ENCODE measurements around the gene HIKESHI. TPM values are rescaled to one million over a fixed set of nuclear protein-coding genes. Genes with fewer than 3 reads are reported as not detected.

The HIKESHI gene
- polyA plus RNA-seq, 1 of the 3 experiments (the other 2 are of a cell fraction) = 62.3 TPM

DNA sequence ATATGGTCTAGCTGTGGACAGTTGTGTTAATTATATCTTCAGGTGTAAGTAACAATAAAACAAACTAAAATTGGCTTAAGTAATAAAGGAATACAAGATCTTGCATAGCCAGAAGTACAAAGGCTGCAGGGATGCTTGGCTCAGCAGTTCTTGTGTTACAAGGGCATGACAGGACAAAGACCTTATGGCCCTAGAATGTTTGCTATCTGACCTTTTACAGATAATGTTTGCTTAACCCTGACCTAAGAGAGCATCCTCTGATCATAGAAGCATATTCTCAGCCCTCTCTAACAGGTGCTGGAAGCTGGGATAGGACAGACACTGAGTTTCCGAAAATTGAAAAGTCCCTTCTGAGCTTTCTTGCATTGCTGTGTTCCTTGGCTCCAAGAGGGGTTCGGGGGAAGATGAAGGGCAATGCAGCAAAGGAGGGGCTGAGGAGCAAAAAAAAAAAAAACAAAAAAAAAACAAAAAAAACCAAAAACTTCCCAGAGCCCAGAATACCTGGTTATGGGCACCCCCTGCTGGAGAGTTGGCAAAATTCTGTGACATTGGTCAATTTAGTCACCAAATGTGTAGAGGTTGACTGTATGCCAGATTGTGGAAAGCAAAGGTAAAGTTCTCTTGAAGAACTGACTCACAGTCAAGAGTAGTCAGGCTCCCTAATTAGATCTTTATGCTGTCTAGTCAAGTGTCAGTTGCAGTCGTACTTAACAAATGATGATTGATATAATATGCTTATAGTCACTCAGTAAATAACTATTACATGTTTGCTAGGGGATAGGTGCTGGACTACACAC, 10.4 kb upstream of the HIKESHI start:
- H3K79me2 ChIP-seq (ENCODE audit: insufficient read depth) = no peaks in the 10 kb centered on the region
- no peak for TF ChIP-seq ZBTB33 (IDR thresholded peaks at IDR 0.05; ENCODE audit: borderline replicate concordance, low read depth)
- TF ChIP-seq, protein P1, sequence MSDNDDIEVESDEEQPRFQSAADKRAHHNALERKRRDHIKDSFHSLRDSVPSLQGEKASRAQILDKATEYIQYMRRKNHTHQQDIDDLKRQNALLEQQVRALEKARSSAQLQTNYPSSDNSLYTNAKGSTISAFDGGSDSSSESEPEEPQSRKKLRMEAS (IDR thresholded peaks at IDR 0.05; ENCODE audit: low read depth) = no peak
- peak; percentile 84 for TF ChIP-seq RAD21 (IDR thresholded peaks at IDR 0.05; ENCODE audit: low read length)
- no peak for TF ChIP-seq IRF3 (IDR thresholded peaks at IDR 0.05; ENCODE audit: low read depth, low read length)
- peak; percentile 72 for TF ChIP-seq SMC3 (IDR thresholded peaks at IDR 0.05; ENCODE audit: low read depth, low read length)
- TF ChIP-seq, protein P2, sequence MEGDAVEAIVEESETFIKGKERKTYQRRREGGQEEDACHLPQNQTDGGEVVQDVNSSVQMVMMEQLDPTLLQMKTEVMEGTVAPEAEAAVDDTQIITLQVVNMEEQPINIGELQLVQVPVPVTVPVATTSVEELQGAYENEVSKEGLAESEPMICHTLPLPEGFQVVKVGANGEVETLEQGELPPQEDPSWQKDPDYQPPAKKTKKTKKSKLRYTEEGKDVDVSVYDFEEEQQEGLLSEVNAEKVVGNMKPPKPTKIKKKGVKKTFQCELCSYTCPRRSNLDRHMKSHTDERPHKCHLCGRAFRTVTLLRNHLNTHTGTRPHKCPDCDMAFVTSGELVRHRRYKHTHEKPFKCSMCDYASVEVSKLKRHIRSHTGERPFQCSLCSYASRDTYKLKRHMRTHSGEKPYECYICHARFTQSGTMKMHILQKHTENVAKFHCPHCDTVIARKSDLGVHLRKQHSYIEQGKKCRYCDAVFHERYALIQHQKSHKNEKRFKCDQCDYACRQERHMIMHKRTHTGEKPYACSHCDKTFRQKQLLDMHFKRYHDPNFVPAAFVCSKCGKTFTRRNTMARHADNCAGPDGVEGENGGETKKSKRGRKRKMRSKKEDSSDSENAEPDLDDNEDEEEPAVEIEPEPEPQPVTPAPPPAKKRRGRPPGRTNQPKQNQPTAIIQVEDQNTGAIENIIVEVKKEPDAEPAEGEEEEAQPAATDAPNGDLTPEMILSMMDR (IDR thresholded peaks at IDR 0.05) = peak; percentile 85
- WGBS (ENCODE audit: low lambda C conversion rate) = 34% methylated on average over 3 of the region's 3 CpGs
- no peaks in the 10 kb centered on the region for H3K9me3 ChIP-seq
- H3K27me3 ChIP-seq (ENCODE audit: insufficient read depth) = no peaks in the 10 kb centered on the region
- no peak overlapping the region for H3K9ac ChIP-seq
- no peaks in the 10 kb centered on the region for H3F3A ChIP-seq (replicated peaks; ENCODE audit: insufficient read depth)
- no peaks in the 10 kb centered on the region for H4K20me1 ChIP-seq (ENCODE audit: insufficient read depth)
- no peaks in the 10 kb centered on the region for H3K4me1 ChIP-seq (ENCODE audit: control insufficient read depth in 1 of 2, insufficient read depth in 2 of 2, low read depth in 1 of 2, low read length in 1 of 2)
- no peaks in the 10 kb centered on the region for H3K36me3 ChIP-seq (replicated peaks in 1 of 2; ENCODE audit: control insufficient read depth in 1 of 2, insufficient read depth in 2 of 2, low read length in 1 of 2)
- H3K4me2 ChIP-seq = no peak overlapping the region
- POLR2A ChIA-PET = no interaction called here
- CTCF ChIA-PET = interaction anchor here (0.5 to 4.1 kb wide), 15 partner anchors 9 to 437 kb away, joined by 3 to 37 read pairs (median 3); partner anchors contain the start of gene CCDC83
- no peaks in the 10 kb centered on the region for H3K9me2 ChIP-seq
- peak; percentile 46 for DNase-seq
- no peak overlapping the region for H3K27ac ChIP-seq (ENCODE audit: low read depth in 2 of 2, low read length in 1 of 2)
- no peak overlapping the region for H2AFZ ChIP-seq (ENCODE audit: low read depth)
- H3K4me3 ChIP-seq (ENCODE audit: low read depth in 2 of 2, low read length in 1 of 2) = no peak overlapping the region; a peak in 1 of 4 replicates

DNA sequence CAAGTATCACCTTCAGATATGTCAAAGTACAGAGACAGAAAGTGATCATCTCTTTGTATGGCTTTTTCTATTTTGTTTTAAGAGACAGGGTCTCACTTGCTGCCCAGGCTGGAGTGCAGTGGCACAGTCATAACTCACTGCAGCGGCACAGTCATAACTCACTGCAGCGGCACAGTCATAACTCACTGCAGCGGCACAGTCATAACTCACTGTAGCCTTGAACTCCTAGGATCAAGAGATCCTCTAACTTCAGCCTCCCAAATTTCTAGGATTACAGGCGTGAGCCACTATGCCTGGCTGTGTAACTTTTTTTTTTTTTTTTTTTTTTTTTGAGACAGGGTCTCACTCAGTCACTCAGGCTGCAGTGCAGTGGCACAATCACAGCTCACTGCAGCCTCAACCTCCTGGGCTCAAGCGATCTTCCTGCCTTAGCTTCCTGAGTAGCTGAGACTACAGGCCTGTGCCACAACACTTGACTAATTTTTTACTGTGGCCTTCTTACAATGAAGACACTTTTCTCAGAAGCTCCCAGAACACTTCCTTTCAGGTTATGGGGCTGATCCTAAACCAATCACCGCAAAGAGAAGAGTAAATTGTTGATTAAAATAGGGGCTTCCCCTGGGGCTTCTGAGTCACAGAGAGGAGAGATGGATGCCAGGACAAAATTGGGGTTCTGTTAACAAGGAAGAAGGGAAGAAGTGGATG, 9.0 kb upstream of the HIKESHI start:
- CTCF ChIA-PET = interaction anchor here (0.8 to 4.1 kb wide), 3 partner anchors 78 to 438 kb away, joined by 3 to 37 read pairs (median 5); partner anchors contain the start of gene CCDC83
- H3K4me3 ChIP-seq (ENCODE audit: low read depth in 2 of 2, low read length in 1 of 2) = no peak overlapping the region
- 84% methylated on average over 6 of the region's 6 CpGs for WGBS (ENCODE audit: low lambda C conversion rate)
- no peak overlapping the region for H3K27ac ChIP-seq (ENCODE audit: low read depth in 2 of 2, low read length in 1 of 2)
- H3K9me3 ChIP-seq = no peaks in the 10 kb centered on the region
- H3K27me3 ChIP-seq (ENCODE audit: insufficient read depth) = no peaks in the 10 kb centered on the region
- no peak overlapping the region for H2AFZ ChIP-seq (ENCODE audit: low read depth)
- H3K9ac ChIP-seq = no peak overlapping the region
- H3F3A ChIP-seq (replicated peaks; ENCODE audit: insufficient read depth) = no peaks in the 10 kb centered on the region
- POLR2A ChIA-PET = no interaction called here
- no peak for DNase-seq
- H3K79me2 ChIP-seq (ENCODE audit: insufficient read depth) = no peaks in the 10 kb centered on the region
- no peaks in the 10 kb centered on the region for H3K4me1 ChIP-seq (ENCODE audit: control insufficient read depth in 1 of 2, insufficient read depth in 2 of 2, low read depth in 1 of 2, low read length in 1 of 2)
- H4K20me1 ChIP-seq (ENCODE audit: insufficient read depth) = no peaks in the 10 kb centered on the region
- H3K9me2 ChIP-seq = no peaks in the 10 kb centered on the region
- H3K4me2 ChIP-seq = no peak overlapping the region
- H3K36me3 ChIP-seq (replicated peaks in 1 of 2; ENCODE audit: control insufficient read depth in 1 of 2, insufficient read depth in 2 of 2, low read length in 1 of 2) = no peaks in the 10 kb centered on the region
- TF ChIP-seq RXRA (IDR thresholded peaks at IDR 0.05; ENCODE audit: borderline replicate concordance, low read depth) (no peak), TEAD4 (IDR thresholded peaks at IDR 0.05; ENCODE audit: borderline replicate concordance, insufficient read depth) (no peak), TAF1 (IDR thresholded peaks at IDR 0.05; ENCODE audit: borderline replicate concordance, low read depth, low read length) (no peak), RFX5 (IDR thresholded peaks at IDR 0.05; ENCODE audit: low read length) (no peak), MXI1 (IDR thresholded peaks at IDR 0.05; ENCODE audit: low read depth, low read length) (no peak), FOSL2 (IDR thresholded peaks at IDR 0.05; ENCODE audit: borderline replicate concordance, low read depth) (no peak), GATA2 (CRISPR knock-in tag; IDR thresholded peaks at IDR 0.05) (no peak), FOXJ3 (CRISPR knock-in tag; IDR thresholded peaks at IDR 0.05) (no peak), NFIC (IDR thresholded peaks at IDR 0.05; ENCODE audit: borderline replicate concordance) (no peak), CHD2 (IDR thresholded peaks at IDR 0.05; ENCODE audit: low read length, partially characterized antibody) (no peak)
- TF ChIP-seq, protein P1 (IDR thresholded peaks at IDR 0.05; ENCODE audit: low read depth) = no peak
- TF ChIP-seq, protein P3, sequence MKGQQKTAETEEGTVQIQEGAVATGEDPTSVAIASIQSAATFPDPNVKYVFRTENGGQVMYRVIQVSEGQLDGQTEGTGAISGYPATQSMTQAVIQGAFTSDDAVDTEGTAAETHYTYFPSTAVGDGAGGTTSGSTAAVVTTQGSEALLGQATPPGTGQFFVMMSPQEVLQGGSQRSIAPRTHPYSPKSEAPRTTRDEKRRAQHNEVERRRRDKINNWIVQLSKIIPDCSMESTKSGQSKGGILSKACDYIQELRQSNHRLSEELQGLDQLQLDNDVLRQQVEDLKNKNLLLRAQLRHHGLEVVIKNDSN (IDR thresholded peaks at IDR 0.05; ENCODE audit: borderline replicate concordance, low read depth) = no peak

Data from SK-N-SH (cell line).